GM12878 (cell line): ENCODE data around the gene CTNNA3.

Experiments used
- RAD21 ChIP-seq: IDR thresholded peaks from 2 replicates; pipeline ENCODE4 v1.6.1; 2011; ENCODE audit warnings: mild to moderate bottlenecking, low read depth, low read length, moderate library complexity; ENCODE audit not compliant: insufficient read depth
- TF ChIP-seq, protein P1 (sequence below): IDR thresholded peaks from 2 replicates; pipeline ENCODE4 v1.6.1; 2011; ENCODE audit warnings: low read depth, low read length, improper control_type of control experiment, borderline replicate concordance

DNA sequence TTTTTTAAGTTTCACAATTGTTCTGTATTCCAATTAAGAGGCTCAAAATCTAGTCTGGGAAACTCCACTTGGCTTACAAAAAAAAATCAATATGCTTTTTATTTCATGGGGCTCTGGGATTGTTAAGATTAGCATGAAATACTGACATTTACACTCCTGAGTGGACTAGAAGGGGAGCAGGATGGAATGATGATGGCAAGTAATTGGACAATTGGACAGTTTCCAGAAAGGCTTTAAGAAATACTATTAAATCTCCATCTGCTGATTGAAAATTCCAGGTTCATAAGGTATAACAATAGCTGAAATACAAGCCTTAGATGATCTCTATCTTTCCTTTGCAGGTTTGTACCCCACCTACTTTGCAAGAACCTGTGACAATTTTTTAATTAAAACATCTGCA lies 585.7 kb downstream of the CTNNA3 start:
- TF ChIP-seq, protein P1, sequence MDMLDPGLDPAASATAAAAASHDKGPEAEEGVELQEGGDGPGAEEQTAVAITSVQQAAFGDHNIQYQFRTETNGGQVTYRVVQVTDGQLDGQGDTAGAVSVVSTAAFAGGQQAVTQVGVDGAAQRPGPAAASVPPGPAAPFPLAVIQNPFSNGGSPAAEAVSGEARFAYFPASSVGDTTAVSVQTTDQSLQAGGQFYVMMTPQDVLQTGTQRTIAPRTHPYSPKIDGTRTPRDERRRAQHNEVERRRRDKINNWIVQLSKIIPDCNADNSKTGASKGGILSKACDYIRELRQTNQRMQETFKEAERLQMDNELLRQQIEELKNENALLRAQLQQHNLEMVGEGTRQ, result no peak
- no peak for TF ChIP-seq RAD21
